DOHH2 (cell line): ENCODE data around the gene GPRC5B.

Experiments used
- H3F3A ChIP-seq: fragments of 200-600 bp; sonication (generic), shearing (Covaris generic); 2 replicates; pipeline ENCODE4 v1.6.0; 2016; ENCODE audit warnings: antibody characterized with exemption, mild to moderate bottlenecking; ENCODE audit not compliant: control insufficient read depth, insufficient read depth
- H3K27ac ChIP-seq: fragments of 200-600 bp; sonication (generic); 2 replicates; pipeline ENCODE4 v1.5.1; 2014; ENCODE audit warnings: low read depth, mild to moderate bottlenecking, low read length, moderate library complexity
- H3K27me3 ChIP-seq: fragments of 200-600 bp; sonication (generic); 2 replicates; pipeline ENCODE4 v1.6.1; 2014; ENCODE audit warnings: mild to moderate bottlenecking, low read length, mixed read lengths; ENCODE audit not compliant: control insufficient read depth
- H3K36me3 ChIP-seq: fragments of 200-600 bp; sonication (generic); 2 replicates; pipeline ENCODE4 v1.6.1; 2014; ENCODE audit warnings: mild to moderate bottlenecking, low read length, moderate library complexity, mixed read lengths; ENCODE audit not compliant: control insufficient read depth
- H3K4me1 ChIP-seq: fragments of 200-600 bp; sonication (generic); 2 replicates; pipeline ENCODE4 v1.6.1; 2014; ENCODE audit warnings: mild to moderate bottlenecking, low read length, mixed read lengths; ENCODE audit not compliant: control insufficient read depth
- H3K4me2 ChIP-seq: fragments of 200-600 bp; sonication (generic); 2 replicates; pipeline ENCODE4 v1.6.0; 2014; ENCODE audit warnings: mild to moderate bottlenecking, low read length, moderate library complexity
- H3K4me3 ChIP-seq: fragments of 200-600 bp; sonication (generic); 2 replicates; pipeline ENCODE4 v1.5.1; 2014; ENCODE audit warnings: mild to moderate bottlenecking, low read length, mixed read lengths
- H3K79me2 ChIP-seq: fragments of 200-600 bp; sonication (generic); 2 replicates; pipeline ENCODE4 v1.6.1; 2014; ENCODE audit warnings: mild to moderate bottlenecking, low read length, mixed read lengths; ENCODE audit not compliant: control insufficient read depth
- H3K9me2 ChIP-seq: fragments of 200-600 bp; sonication (generic); replicated peaks from 2 replicates; pipeline ENCODE4 v1.6.1; 2014; ENCODE audit warnings: mild to moderate bottlenecking, low read length, mixed read lengths; ENCODE audit not compliant: control insufficient read depth
- H3K9me3 ChIP-seq: fragments of 200-600 bp; sonication (generic); 2 replicates; pipeline ENCODE4 v1.6.1; 2014; ENCODE audit warnings: antibody characterized with exemption, low read length, mixed read lengths; ENCODE audit not compliant: control insufficient read depth, insufficient read depth
- H4K20me1 ChIP-seq: fragments of 200-600 bp; sonication (generic); 2 replicates; pipeline ENCODE4 v1.6.0; 2014; ENCODE audit warnings: low read depth, mild to moderate bottlenecking, antibody characterized with exemption, low read length, moderate library complexity; ENCODE audit not compliant: control insufficient read depth, insufficient read depth
- CTCF ChIP-seq: fragments of 200-600 bp; sonication (generic); IDR thresholded peaks from one replicate; pipeline ENCODE4 v1.5.1; 2014; ENCODE audit warnings: antibody characterized with exemption, mild to moderate bottlenecking, low read depth, low read length; ENCODE audit not compliant: poor library complexity, severe bottlenecking
- EZH2phosphoT487 ChIP-seq: fragments of 200-600 bp; sonication (generic); IDR thresholded peaks from 2 replicates; pipeline ENCODE4 v1.6.1; 2017; ENCODE audit warnings: borderline replicate concordance, mild to moderate bottlenecking, antibody characterized with exemption, low read length, moderate library complexity, mixed read lengths

The GPRC5B gene

GRCh38 chr16:19851476-19851875 is 33.2 kb downstream of the GPRC5B start:
- no peaks in the 10 kb centered on the region for H3K4me1 ChIP-seq

GRCh38 chr16:19850131-19850817 is 34.4 kb downstream of the GPRC5B start:
- H3K79me2 ChIP-seq: no peaks in the 10 kb centered on the region
- H3K36me3 ChIP-seq: no peaks in the 10 kb centered on the region
- no peak overlapping the region for H3K4me3 ChIP-seq
- no peaks in the 10 kb centered on the region for H3K4me1 ChIP-seq
- H3K27me3 ChIP-seq: 0 out of 2 replicates have a peak, but pooled peaks cover 6% of the 10 kb centered on the region
- H3K9me3 ChIP-seq: no peaks in the 10 kb centered on the region
- H3K9me2 ChIP-seq: no peaks in the 10 kb centered on the region
- no peak overlapping the region for H3K4me2 ChIP-seq
- H3K27ac ChIP-seq: no peak overlapping the region
- TF ChIP-seq CTCF: no peak
- no peak for TF ChIP-seq EZH2phosphoT487
- no peaks in the 10 kb centered on the region for H4K20me1 ChIP-seq
- no peaks in the 10 kb centered on the region for H3F3A ChIP-seq

More at GRCh38 chr16:19851476-19851875, 33.2 kb downstream of the GPRC5B start:
- H3K4me3 ChIP-seq: no peak overlapping the region
- H3K9me2 ChIP-seq: no peaks in the 10 kb centered on the region
- no peaks in the 10 kb centered on the region for H3F3A ChIP-seq
- H3K27me3 ChIP-seq: 0 out of 2 replicates have a peak, but pooled peaks cover 6% of the 10 kb centered on the region
- no peaks in the 10 kb centered on the region for H4K20me1 ChIP-seq
- TF ChIP-seq EZH2phosphoT487 (no peak), CTCF (no peak)
- H3K9me3 ChIP-seq: no peaks in the 10 kb centered on the region
- H3K79me2 ChIP-seq: no peaks in the 10 kb centered on the region
- no peak overlapping the region for H3K27ac ChIP-seq
- no peak overlapping the region for H3K4me2 ChIP-seq
- H3K36me3 ChIP-seq: no peaks in the 10 kb centered on the region

- Histone ChIP-seq H3K36me3 (no peaks in the 10 kb centered on the region), H3K27me3 (peaks cover 6% of the 10 kb centered on the region; the same call in 1 of the 2 replicates), H3K27ac (no peak overlapping the region)
Observed at GRCh38 chr16:19848756-19849155, 35.9 kb downstream of the GPRC5B start.

More at GRCh38 chr16:19848756-19849155, 35.9 kb downstream of the GPRC5B start:
- no peak overlapping the region for H3K4me3 ChIP-seq
- TF ChIP-seq CTCF: no peak
- no peak for TF ChIP-seq EZH2phosphoT487
- H4K20me1 ChIP-seq: no peaks in the 10 kb centered on the region
- H3K4me2 ChIP-seq: no peak overlapping the region
- no peaks in the 10 kb centered on the region for H3F3A ChIP-seq
- no peaks in the 10 kb centered on the region for H3K79me2 ChIP-seq
- no peaks in the 10 kb centered on the region for H3K9me2 ChIP-seq
- H3K9me3 ChIP-seq: no peaks in the 10 kb centered on the region
- no peaks in the 10 kb centered on the region for H3K4me1 ChIP-seq
